H1 (cell line): ENCODE data around the gene ACAP3. TPM values are rescaled to one million over a fixed set of nuclear protein-coding genes. Genes with fewer than 3 reads are reported as not detected.

ENCODE experiments used
- CTCF ChIA-PET: fragments of 300-600 bp; sonication (Branson Sonifier 250); formaldehyde crosslinking; loops from one replicate; lab custom pipeline; 2021; ENCODE audit not compliant: partially characterized antibody; lab: Charles Lee
- POLR2A ChIA-PET: fragments of 300-600 bp; sonication (Branson Sonifier 250); formaldehyde crosslinking; loops from one replicate; lab custom pipeline; 2021; ENCODE audit warnings: inconsistent platforms; ENCODE audit not compliant: partially characterized antibody; lab: Charles Lee
- DNase-seq, 2 experiments: peaks; one replicate each; pipeline versions ENCODE4 v3.0.0 to v3.0.0-alpha.2; 2010 to 2022; ENCODE audit warnings: low spot score in 2 of 2, low read depth in 1 of 2, mixed read lengths in 1 of 2
- FAIRE-seq: peaks from 2 replicates; lab custom pipeline; 2011; peaks lifted over from hg19 to GRCh38; lab: Jason Lieb, UNC
- H2AFZ ChIP-seq: 2 replicates; pipeline ENCODE4 v1.8.1; 2012; ENCODE audit warnings: low read length, inconsistent platforms
- H2AK5ac ChIP-seq: 2 replicates; pipeline ENCODE4 v1.6.1; 2013; ENCODE audit warnings: low read depth, low read length
- H2BK120ac ChIP-seq: replicated peaks from 2 replicates; pipeline ENCODE3; 2013; ENCODE audit warnings: low read depth, low read length, inconsistent platforms
- H2BK12ac ChIP-seq: 2 replicates; pipeline ENCODE4 v1.6.1; 2013; ENCODE audit warnings: low read depth, low read length
- H2BK15ac ChIP-seq: 2 replicates; pipeline ENCODE4 v1.6.1; 2013; ENCODE audit warnings: low read length
- H2BK20ac ChIP-seq: 2 replicates; pipeline ENCODE4 v1.6.1; 2013; ENCODE audit warnings: low read length
- H2BK5ac ChIP-seq: 2 replicates; pipeline ENCODE4 v1.6.1; 2013; ENCODE audit warnings: low read depth, low read length
- H3K14ac ChIP-seq: 2 replicates; pipeline ENCODE4 v1.6.1; 2013; ENCODE audit warnings: inconsistent platforms; ENCODE audit not compliant: insufficient read length
- H3K18ac ChIP-seq: 2 replicates; pipeline ENCODE4 v1.6.1; 2013; ENCODE audit warnings: low read length; ENCODE audit errors: extremely low read depth
- H3K23ac ChIP-seq: 2 replicates; pipeline ENCODE4 v1.6.1; 2013; ENCODE audit warnings: inconsistent platforms; ENCODE audit not compliant: insufficient read length
- H3K23me2 ChIP-seq: 2 replicates; pipeline ENCODE4 v1.6.1; 2013; ENCODE audit warnings: low read depth, low read length
- H3K27ac ChIP-seq: 2 replicates; pipeline ENCODE4 v1.6.1; 2011; ENCODE audit warnings: low read depth, low read length, inconsistent platforms
- H3K27me3 ChIP-seq, 4 experiments: replicated peaks in 1 of 4; 1 replicate in 1 of 4; 2 replicates in 3 of 4; pipeline versions ENCODE4 v1.6.1 to v1.8.1; 2011 to 2013; ENCODE audit warnings: low read length in 3 of 4, mild to moderate bottlenecking in 3 of 4, inconsistent platforms in 2 of 4, mixed read lengths in 2 of 4, moderate library complexity in 1 of 4; ENCODE audit not compliant: control insufficient read depth in 3 of 4, insufficient read depth in 3 of 4; ENCODE audit errors: extremely low read depth in 1 of 4
- H3K36me3 ChIP-seq, 4 experiments: 2 replicates each; pipeline versions ENCODE4 v1.6.1 to v1.8.1; 2011 to 2013; ENCODE audit warnings: mild to moderate bottlenecking in 4 of 4, low read length in 3 of 4, moderate library complexity in 2 of 4, control low read depth in 1 of 4, inconsistent platforms in 1 of 4; ENCODE audit not compliant: insufficient read depth in 4 of 4, control insufficient read depth in 2 of 4
- H3K4ac ChIP-seq: replicated peaks from 2 replicates; pipeline ENCODE3; 2013; ENCODE audit warnings: low read length, low read depth, mixed read lengths, inconsistent platforms; ENCODE audit not compliant: insufficient read length
- H3K4me1 ChIP-seq, 4 experiments: replicated peaks in 1 of 4; 1 replicate in 1 of 4; 2 replicates in 3 of 4; pipeline versions ENCODE4 v1.6.1 to v1.8.1; 2011 to 2013; ENCODE audit warnings: low read length in 3 of 4, inconsistent platforms in 2 of 4, mixed read lengths in 1 of 4; ENCODE audit not compliant: insufficient read depth in 4 of 4, control insufficient read depth in 3 of 4
- H3K4me2 ChIP-seq, 2 experiments: 2 replicates each; pipeline versions ENCODE4 v1.6.1 to v1.8.1; 2011 to 2013; ENCODE audit warnings: low read depth in 2 of 2, low read length in 2 of 2, control low read depth in 1 of 2, inconsistent platforms in 1 of 2, mild to moderate bottlenecking in 1 of 2; ENCODE audit not compliant: insufficient read depth in 1 of 2
- H3K4me3 ChIP-seq, 4 experiments: fragments of 200-600, 300-600 bp in 1 of 4; sonication (generic), shearing (Covaris generic), sonication (Bioruptor Twin) in 1 of 4; 2 replicates each; pipeline versions ENCODE4 v1.5.1 to v1.8.1; 2011 to 2016; ENCODE audit warnings: low read length in 4 of 4, low read depth in 3 of 4, control low read depth in 2 of 4, inconsistent platforms in 2 of 4, mild to moderate bottlenecking in 2 of 4, mixed read lengths in 1 of 4, moderate library complexity in 1 of 4; ENCODE audit not compliant: insufficient read depth in 2 of 4; ENCODE audit errors: extremely low read depth in 1 of 4
- H3K56ac ChIP-seq: replicated peaks from 2 replicates; pipeline ENCODE3; 2013; ENCODE audit warnings: low read depth, mild to moderate bottlenecking, mixed read lengths, low read length, inconsistent platforms; ENCODE audit not compliant: insufficient read length
- H3K79me1 ChIP-seq: 2 replicates; pipeline ENCODE4 v1.6.1; 2013; ENCODE audit warnings: low read depth, low read length, control low read depth
- H3K79me2 ChIP-seq, 2 experiments: 2 replicates each; pipeline versions ENCODE4 v1.6.1 to v1.8.1; 2012 to 2013; ENCODE audit warnings: low read length in 2 of 2, mild to moderate bottlenecking in 2 of 2, inconsistent platforms in 1 of 2; ENCODE audit not compliant: insufficient read depth in 2 of 2, control insufficient read depth in 1 of 2
- H3K9ac ChIP-seq, 4 experiments: replicated peaks in 1 of 4; 1 replicate in 1 of 4; 2 replicates in 3 of 4; pipeline versions ENCODE4 v1.6.1 to v1.8.1; 2011 to 2013; ENCODE audit warnings: low read depth in 3 of 4, low read length in 3 of 4, control low read depth in 2 of 4, mild to moderate bottlenecking in 2 of 4, moderate library complexity in 2 of 4, inconsistent platforms in 1 of 4; ENCODE audit errors: extremely low read depth in 1 of 4
- H3K9me3 ChIP-seq, 2 experiments: 2 replicates each; pipeline versions ENCODE4 v1.6.1 to v1.8.1; 2012 to 2013; ENCODE audit warnings: mild to moderate bottlenecking in 2 of 2, moderate library complexity in 2 of 2, control low read depth in 1 of 2, inconsistent platforms in 1 of 2, low read depth in 1 of 2, low read length in 1 of 2, mixed read lengths in 1 of 2; ENCODE audit not compliant: insufficient read depth in 2 of 2
- H4K20me1 ChIP-seq, 2 experiments: replicated peaks in 1 of 2; 2 replicates each; pipeline versions ENCODE3 to v1.8.1; 2011 to 2013; ENCODE audit warnings: inconsistent platforms in 2 of 2, low read length in 2 of 2, mild to moderate bottlenecking in 1 of 2; ENCODE audit not compliant: insufficient read depth in 2 of 2, control insufficient read depth in 1 of 2
- H4K5ac ChIP-seq: 2 replicates; pipeline ENCODE4 v1.6.1; 2013; ENCODE audit warnings: low read length, low read depth, mixed read lengths, inconsistent platforms; ENCODE audit not compliant: insufficient read length
- H4K8ac ChIP-seq: 2 replicates; pipeline ENCODE4 v1.8.0; 2013; ENCODE audit warnings: mild to moderate bottlenecking, moderate library complexity, low read length, inconsistent platforms; ENCODE audit not compliant: insufficient read depth; ENCODE audit errors: extremely low read depth
- H4K91ac ChIP-seq: replicated peaks from 2 replicates; pipeline ENCODE3; 2013; ENCODE audit warnings: low read length, mixed read lengths, inconsistent platforms; ENCODE audit not compliant: insufficient read length
- SIX5 ChIP-seq: IDR thresholded peaks from 2 replicates; pipeline ENCODE4 v1.6.1; 2011; ENCODE audit warnings: mild to moderate bottlenecking, low read depth, low read length
- TAF1 ChIP-seq: IDR thresholded peaks from 2 replicates; pipeline ENCODE4 v1.6.1; 2011; ENCODE audit warnings: mild to moderate bottlenecking, low read depth, low read length
- WGBS, 2 experiments: shearing (Covaris generic) in 1 of 2; methylation state at CpG; one replicate each; pipeline versions ENCODE4 v1.1.6 to v1.1.7; 2013 to 2015; ENCODE audit warnings: low lambda C conversion rate in 2 of 2, mixed read lengths in 2 of 2, inconsistent platforms in 1 of 2, low coverage in 1 of 2, missing lambda C conversion rate in 1 of 2; ENCODE audit not compliant: insufficient replicate concordance in 2 of 2, insufficient coverage in 1 of 2, insufficient read length in 1 of 2; ENCODE audit errors: extremely low coverage in 1 of 2, missing lambda C conversion rate in 1 of 2; 5-methylcytosine and 5-hydroxymethylcytosine counted together
- polyA plus RNA-seq, 7 experiments: library from polyadenylated mRNA; depleted of rRNA in 3 of 7; stranded (reverse) in 5 of 7; unstranded in 2 of 7; fragments of >200 nt in 5 of 7; fragments of 200-250 nt in 2 of 7; gene quantifications; 1 replicate in 5 of 7; 2 replicates in 1 of 7; 4 replicates in 1 of 7; pipeline versions ENCODE4 v1.2.1 to v1.2.3, GENCODE V29; 2011 to 2013; ENCODE audit warnings: missing spikeins in 2 of 7, mixed read lengths in 2 of 7
- total RNA-seq: library from RNA; stranded (reverse); fragmentation: NEBNext Ultra II Directional; extraction: Animal tissue kit (Norgen Biotek cat#: 25700); gene quantifications from 2 replicates; pipeline ENCODE4 v1.2.1, GENCODE V29; 2021
- TF ChIP-seq, protein P1 (sequence below): IDR thresholded peaks from 2 replicates; pipeline ENCODE4 v1.6.1; 2011; ENCODE audit warnings: low read length, improper control_type of control experiment

The ACAP3 gene
- total and polyA plus RNA-seq, 2 of the 8 experiments (the other 6 are each of a cell fraction or from before 2014, with no cell fraction given), result 14.8 to 28.3 TPM

DNA sequence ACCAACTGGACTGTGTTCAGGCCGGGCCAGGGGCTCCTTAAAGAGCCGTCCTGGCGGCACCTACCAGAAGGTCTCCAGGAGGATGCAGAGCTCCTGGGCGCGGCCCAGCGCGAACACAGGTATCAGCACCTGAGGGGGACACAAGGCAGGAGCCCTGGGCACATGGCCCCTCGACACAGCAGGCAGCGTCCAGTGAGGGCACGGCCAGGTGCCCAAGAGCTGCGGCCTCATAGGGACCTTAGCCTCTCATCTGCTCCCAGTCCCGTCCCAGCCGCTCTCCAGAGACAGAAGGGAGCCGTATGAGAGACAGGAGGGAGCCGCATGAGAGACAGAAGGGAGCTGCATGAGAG, 6.5 kb upstream of the ACAP3 start:
- peaks cover 0 to 21% (median 11%) of the 10 kb centered on the region in 4 experiments; a peak in 6 of 7 replicates for H3K4me1 ChIP-seq
- H3K56ac ChIP-seq, result no peak overlapping the region
- H3K9me3 ChIP-seq, result no peaks in the 10 kb centered on the region
- no peak overlapping the region for H2AK5ac ChIP-seq
- no peak overlapping the region for H4K5ac ChIP-seq
- H3K27ac ChIP-seq, result no peak overlapping the region
- TF ChIP-seq TAF1 (no peak), SIX5 (no peak)
- TF ChIP-seq, protein P1, sequence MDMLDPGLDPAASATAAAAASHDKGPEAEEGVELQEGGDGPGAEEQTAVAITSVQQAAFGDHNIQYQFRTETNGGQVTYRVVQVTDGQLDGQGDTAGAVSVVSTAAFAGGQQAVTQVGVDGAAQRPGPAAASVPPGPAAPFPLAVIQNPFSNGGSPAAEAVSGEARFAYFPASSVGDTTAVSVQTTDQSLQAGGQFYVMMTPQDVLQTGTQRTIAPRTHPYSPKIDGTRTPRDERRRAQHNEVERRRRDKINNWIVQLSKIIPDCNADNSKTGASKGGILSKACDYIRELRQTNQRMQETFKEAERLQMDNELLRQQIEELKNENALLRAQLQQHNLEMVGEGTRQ, result no peak
- H3K23ac ChIP-seq, result no peak overlapping the region
- peaks cover 17 to 48% (median 39%) of the 10 kb centered on the region in 4 experiments for H3K36me3 ChIP-seq
- no peak overlapping the region for H2BK20ac ChIP-seq
- H2AFZ ChIP-seq, result no peak overlapping the region
- no peak overlapping the region for H3K9ac ChIP-seq
- peaks cover 0 to 6% of the 10 kb centered on the region in 2 experiments; a peak in 1 of 4 replicates for H3K79me2 ChIP-seq
- H3K18ac ChIP-seq, result no peak overlapping the region
- no peak overlapping the region for H3K4ac ChIP-seq
- peaks cover 7% of the 10 kb centered on the region for H3K79me1 ChIP-seq
- WGBS, 2 experiments, result 89% methylated on average over 14 of the region's 15 CpGs; no CpG with 5 or more reads in 1 of the 2 experiments
- no peak overlapping the region for H2BK120ac ChIP-seq
- ChIA-PET POLR2A (interaction anchor here (0.9 to 10.1 kb wide), 5 partner anchors 9 to 78 kb away, joined by 3 to 134 read pairs (median 6); partner anchors contain the start of gene TAS1R3), CTCF (interaction anchor here (0.7 to 1.2 kb wide), 3 partner anchors 22 to 58 kb away, joined by 3 to 5 read pairs (median 3); no protein-coding TSS in a partner anchor)
- peaks cover 4% of the 10 kb centered on the region; the same call in 1 of the 2 replicates for H3K23me2 ChIP-seq
- no peak overlapping the region for H3K4me2 ChIP-seq
- peaks cover 8 to 24% of the 10 kb centered on the region in 2 experiments for H4K20me1 ChIP-seq
- H2BK15ac ChIP-seq, result no peak overlapping the region
- no peak overlapping the region; the same call in 1 of the 2 replicates for H2BK12ac ChIP-seq
- no peak overlapping the region for H4K91ac ChIP-seq
- no peak overlapping the region for H4K8ac ChIP-seq
- H3K14ac ChIP-seq, result no peak overlapping the region
- DNase-seq (no peak), FAIRE-seq (no peak)
- no peak overlapping the region for H2BK5ac ChIP-seq
- H3K4me3 ChIP-seq, result no peak overlapping the region
- H3K27me3 ChIP-seq, result no peaks in the 10 kb centered on the region
